GM12874 (cell line): ENCODE results near the gene HLF.

ENCODE experiments used
- CTCF ChIP-seq: IDR thresholded peaks from 2 replicates; pipeline ENCODE4 v1.5.1; 2011; ENCODE audit warnings: low read depth, mild to moderate bottlenecking, control low read depth, low read length, moderate library complexity; ENCODE audit not compliant: insufficient read depth

The HLF gene

GRCh38 chr17:55249861-55250260 is 14.9 kb upstream of the HLF start:
- no peak for TF ChIP-seq CTCF

GRCh38 chr17:55254375-55254774 is 10.4 kb upstream of the HLF start:
- no peak for TF ChIP-seq CTCF

GRCh38 chr17:55258578-55259135 is 6.1 kb upstream of the HLF start:
- no peak for TF ChIP-seq CTCF

GRCh38 chr17:55259684-55260111 is 5.1 kb upstream of the HLF start:
- TF ChIP-seq CTCF = no peak

GRCh38 chr17:55261311-55261710 is 3.4 kb upstream of the HLF start:
- TF ChIP-seq CTCF = no peak

- no peak for TF ChIP-seq CTCF
These were observed 1.0 kb upstream of the HLF start for GRCh38 chr17:55263569-55264277.

- TF ChIP-seq CTCF = no peak
These were observed 499 bp upstream of the HLF start for GRCh38 chr17:55264278-55264644.
